Retinal pigment epithelial cell (primary cell): Measurements from ENCODE around the gene SARDH.

ENCODE experiments used
- DNase-seq: peaks from one replicate; pipeline ENCODE4 v3.0.0-alpha.2; 2010; ENCODE audit warnings: low read depth
- H3K4me3 ChIP-seq: 2 replicates; pipeline ENCODE4 v1.5.1; 2011; ENCODE audit warnings: mild to moderate bottlenecking, low read length, control low read depth, moderate library complexity
- TF ChIP-seq, protein P1 (sequence below): conservative IDR thresholded peaks from 2 replicates; pipeline ENCODE4 v1.5.1; 2011; ENCODE audit warnings: low read depth, low read length, control low read depth, inconsistent platforms

The SARDH gene

DNA sequence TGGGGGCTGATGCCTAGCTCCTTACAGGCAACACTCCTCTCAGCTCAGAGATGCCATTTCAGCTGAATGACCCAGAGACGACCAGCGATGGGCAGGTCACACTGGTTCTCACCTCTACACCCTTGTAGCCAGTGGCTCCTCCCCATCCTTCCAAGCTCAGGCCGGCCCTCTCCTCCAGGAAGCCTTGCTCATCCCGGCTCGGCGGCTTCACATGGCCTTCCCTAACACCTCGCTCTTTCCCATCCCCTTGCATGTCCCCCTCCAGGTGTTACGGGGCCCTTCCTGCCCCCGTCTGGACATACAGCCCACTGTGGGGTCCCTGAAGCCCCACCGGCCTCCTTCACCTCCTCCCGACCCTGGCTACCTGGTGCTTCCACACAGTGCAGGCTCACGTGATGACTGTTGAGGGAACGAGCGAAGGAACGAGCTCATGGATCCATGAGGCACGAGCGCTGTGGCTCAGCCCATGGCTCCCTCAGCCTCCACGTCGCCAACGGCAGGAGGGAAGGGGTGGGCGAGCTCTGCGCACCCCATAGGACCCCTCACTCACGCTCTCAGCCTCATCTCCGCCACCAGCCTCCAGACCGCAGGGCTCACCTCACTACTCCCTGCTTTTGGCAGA, 45.7 kb downstream of the SARDH start:
- no peak for DNase-seq
- H3K4me3 ChIP-seq: no peak overlapping the region
- TF ChIP-seq, protein P1, sequence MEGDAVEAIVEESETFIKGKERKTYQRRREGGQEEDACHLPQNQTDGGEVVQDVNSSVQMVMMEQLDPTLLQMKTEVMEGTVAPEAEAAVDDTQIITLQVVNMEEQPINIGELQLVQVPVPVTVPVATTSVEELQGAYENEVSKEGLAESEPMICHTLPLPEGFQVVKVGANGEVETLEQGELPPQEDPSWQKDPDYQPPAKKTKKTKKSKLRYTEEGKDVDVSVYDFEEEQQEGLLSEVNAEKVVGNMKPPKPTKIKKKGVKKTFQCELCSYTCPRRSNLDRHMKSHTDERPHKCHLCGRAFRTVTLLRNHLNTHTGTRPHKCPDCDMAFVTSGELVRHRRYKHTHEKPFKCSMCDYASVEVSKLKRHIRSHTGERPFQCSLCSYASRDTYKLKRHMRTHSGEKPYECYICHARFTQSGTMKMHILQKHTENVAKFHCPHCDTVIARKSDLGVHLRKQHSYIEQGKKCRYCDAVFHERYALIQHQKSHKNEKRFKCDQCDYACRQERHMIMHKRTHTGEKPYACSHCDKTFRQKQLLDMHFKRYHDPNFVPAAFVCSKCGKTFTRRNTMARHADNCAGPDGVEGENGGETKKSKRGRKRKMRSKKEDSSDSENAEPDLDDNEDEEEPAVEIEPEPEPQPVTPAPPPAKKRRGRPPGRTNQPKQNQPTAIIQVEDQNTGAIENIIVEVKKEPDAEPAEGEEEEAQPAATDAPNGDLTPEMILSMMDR: no peak

DNA sequence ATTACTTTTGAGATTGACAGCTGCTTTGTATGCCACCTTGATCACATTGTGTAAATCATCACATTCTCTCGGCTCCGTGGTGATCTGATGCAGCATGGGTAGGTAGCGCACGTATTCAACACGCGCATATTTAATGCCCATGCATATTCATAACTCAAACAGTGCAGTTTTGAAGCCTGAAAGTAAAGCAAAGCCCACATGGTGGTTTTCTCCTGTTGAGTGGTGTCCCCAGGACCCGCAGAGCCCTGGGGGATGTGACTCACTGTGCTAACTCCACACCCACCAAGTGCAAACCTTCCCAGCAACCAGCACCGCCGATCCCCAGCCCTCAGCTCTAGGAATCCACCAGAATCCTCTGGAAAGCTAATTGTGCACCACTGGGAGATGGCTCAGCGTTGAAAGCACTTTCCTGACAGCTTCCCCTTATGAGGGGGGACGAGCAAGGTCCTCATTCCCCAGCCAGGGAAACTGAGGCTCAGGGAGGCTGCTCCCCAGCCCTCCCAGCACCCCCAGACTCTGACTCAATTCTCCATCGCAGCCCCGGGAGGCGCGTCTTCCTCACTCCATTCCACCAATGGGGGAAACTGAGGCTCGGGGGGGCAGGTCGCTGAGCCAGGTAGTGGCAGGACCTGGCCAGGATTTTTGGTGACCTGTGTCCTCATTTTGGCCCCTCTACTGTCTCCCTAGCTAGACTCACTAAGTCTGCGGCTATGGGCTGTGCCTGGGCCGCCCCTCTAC, 46.4 kb downstream of the SARDH start:
- TF ChIP-seq, protein P1: no peak
- DNase-seq: no peak
- no peak overlapping the region for H3K4me3 ChIP-seq

DNA sequence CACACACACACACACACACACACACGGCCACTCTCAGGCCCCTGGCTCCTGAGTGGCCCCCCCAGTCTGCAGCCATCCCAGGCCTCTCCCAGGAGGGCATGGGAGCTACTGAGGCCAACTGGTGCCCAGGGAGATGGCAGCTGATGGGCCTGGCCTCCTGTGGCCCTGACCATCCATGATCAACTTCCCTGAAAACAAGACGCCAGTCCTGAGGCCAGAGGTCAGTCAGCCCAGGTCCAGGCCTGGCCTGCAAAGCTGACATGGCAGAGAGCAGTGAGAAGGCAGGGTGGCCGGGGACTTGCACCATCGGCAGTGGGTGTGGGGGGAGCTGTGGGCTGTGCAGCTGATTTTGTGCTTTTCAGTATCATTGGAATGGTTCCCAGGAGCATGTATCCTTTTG, 47.0 kb downstream of the SARDH start:
- H3K4me3 ChIP-seq: no peak overlapping the region
- no peak for DNase-seq
- TF ChIP-seq, protein P1: no peak

DNA sequence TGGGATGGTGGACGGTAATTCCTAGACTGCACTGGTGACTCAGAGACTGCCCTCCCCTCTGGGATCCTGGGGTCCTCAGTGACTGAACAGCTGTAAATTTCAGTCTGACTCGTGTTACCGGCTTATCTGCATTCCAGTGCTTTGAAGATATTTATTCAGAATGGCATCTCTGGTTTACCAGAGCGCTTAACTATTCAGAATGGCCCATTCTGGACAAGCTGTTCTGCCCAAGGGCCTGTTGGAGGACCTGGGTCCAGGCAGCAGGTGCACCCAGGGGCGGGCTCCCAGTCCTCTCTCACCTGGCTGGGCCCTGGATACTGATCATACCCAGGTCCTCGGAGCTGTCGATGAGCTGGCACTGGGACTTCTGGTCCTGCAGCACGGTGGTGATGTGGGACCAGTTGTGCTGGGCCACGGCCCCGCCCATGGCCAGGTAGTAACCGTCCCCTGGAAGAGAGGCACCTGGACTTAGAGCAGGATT, 48.0 kb downstream of the SARDH start:
- H3K4me3 ChIP-seq: no peak overlapping the region
- TF ChIP-seq, protein P1: no peak
- peak; percentile 39 for DNase-seq

DNA sequence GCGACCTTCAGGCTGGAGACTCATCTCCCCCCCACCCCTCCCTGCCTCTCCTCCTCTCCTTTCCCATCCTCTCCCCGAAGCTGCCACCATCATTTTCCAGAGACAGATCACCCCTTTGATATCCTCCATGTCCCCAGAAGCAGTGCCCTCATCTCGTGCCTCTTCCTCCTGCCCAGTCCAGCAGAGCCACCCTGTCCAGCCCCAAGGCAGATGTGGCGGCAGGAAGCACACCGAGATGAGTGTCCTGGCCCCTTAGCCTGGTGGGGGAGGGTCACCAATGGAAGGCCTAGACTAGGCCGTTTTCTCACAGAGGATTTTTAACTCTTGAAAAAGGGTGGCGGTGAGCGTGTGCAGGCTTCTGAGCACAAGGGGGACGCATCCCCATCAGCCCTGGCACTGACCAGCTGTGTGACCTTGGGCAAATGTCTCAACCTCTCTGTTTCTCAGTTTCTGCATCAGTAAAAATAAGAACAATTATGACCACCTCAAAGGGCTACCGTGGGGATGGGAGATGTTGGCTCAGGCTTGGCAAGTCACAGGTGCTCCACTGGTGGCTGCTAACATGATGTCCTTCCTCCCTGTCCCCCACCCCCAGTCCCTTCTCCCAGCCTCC, 48.9 kb downstream of the SARDH start:
- TF ChIP-seq, protein P1: no peak
- no peak overlapping the region for H3K4me3 ChIP-seq
- no peak for DNase-seq

DNA sequence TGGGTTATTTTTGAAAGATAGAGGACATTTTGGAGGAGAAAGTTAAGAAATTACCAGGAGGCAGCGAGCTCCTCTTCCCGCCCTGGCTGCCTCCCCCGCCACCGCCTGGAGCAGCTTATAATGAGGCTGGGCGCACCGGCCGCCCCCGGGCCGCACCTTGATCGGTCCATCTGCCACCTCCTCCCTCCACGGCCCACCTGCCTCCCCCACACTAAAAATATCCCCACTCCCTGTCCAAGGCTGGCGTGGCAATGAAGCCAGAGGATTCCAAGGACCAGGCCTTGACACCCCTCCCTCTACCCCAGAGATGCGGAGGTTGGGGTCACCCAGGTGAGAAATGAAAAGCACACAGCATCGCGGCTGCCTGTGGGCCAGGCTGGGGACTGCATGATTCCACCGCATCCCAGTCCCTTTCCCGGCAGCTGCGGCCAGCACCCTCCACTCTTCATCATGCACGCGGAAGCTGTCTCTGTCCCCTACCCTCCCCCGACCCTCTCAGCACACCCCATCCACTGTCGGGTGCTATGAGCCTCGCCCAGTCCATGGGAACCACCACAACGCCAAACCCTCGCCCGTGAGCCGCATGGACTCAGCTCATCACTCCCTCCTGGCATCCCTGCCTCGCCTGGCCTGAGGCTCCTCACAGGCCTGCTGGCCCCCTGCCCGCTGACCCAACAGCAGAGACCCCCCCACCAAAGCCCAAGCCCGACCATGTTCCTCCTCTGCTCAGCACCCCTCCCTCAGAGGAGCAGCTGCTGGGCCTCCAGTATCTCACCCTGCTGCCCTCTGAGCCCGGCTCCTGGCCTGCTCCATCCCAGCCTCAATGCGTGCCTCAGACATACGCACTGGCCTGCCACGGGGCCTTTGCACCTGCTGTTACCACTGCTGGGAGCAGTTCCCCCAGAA, 50.0 kb downstream of the SARDH start:
- TF ChIP-seq, protein P1: no peak
- no peak overlapping the region for H3K4me3 ChIP-seq
- no peak for DNase-seq
